Endodermal cell (in vitro differentiated cells): Measurements from ENCODE around the gene HACD1. TPM values are rescaled to one million over a fixed set of nuclear protein-coding genes. Genes with fewer than 3 reads are reported as not detected.
A peak's percentile ranks its signal among the peaks of the same experiment; 100 is the strongest.

Experiments
- DNase-seq: peaks from one replicate; pipeline ENCODE4 v3.0.0-alpha.2; 2017
- H3K27ac ChIP-seq: 2 replicates; pipeline ENCODE4 v1.5.1; 2013; ENCODE audit warnings: mild to moderate bottlenecking, low read depth, low read length, moderate library complexity
- H3K27me3 ChIP-seq: 2 replicates; pipeline ENCODE4 v1.6.1; 2013; ENCODE audit warnings: mild to moderate bottlenecking, low read length, moderate library complexity; ENCODE audit not compliant: insufficient read depth, control insufficient read depth, poor library complexity, severe bottlenecking
- H3K36me3 ChIP-seq: 2 replicates; pipeline ENCODE4 v1.7.0; 2013; ENCODE audit warnings: mild to moderate bottlenecking, low read length, moderate library complexity; ENCODE audit not compliant: control insufficient read depth, insufficient read depth
- H3K4me1 ChIP-seq: one replicate; pipeline ENCODE4 v1.7.0; 2013; ENCODE audit warnings: low read length; ENCODE audit not compliant: control insufficient read depth, insufficient read depth
- H3K4me3 ChIP-seq: 2 replicates; pipeline ENCODE4 v1.5.1; 2013; ENCODE audit warnings: mild to moderate bottlenecking, low read length, moderate library complexity
- H3K9ac ChIP-seq: 2 replicates; pipeline ENCODE4 v1.6.1; 2013; ENCODE audit warnings: mild to moderate bottlenecking, low read length, moderate library complexity; ENCODE audit not compliant: poor library complexity, severe bottlenecking; ENCODE audit errors: extremely low read depth
- H3K9me3 ChIP-seq: 2 replicates; pipeline ENCODE4 v1.6.1; 2013; ENCODE audit warnings: mild to moderate bottlenecking, low read length, moderate library complexity; ENCODE audit not compliant: control insufficient read depth
- H3K27ac Mint-ChIP-seq: 2 replicates; pipeline ENCODE4 v1.8.0; 2020; ENCODE audit warnings: mixed read lengths
- H3K27me3 Mint-ChIP-seq: 2 replicates; pipeline ENCODE4 v1.8.0; 2021; ENCODE audit warnings: mild to moderate bottlenecking, mixed read lengths; ENCODE audit not compliant: insufficient read depth
- H3K36me3 Mint-ChIP-seq: 2 replicates; pipeline ENCODE4 v1.8.0; 2020; ENCODE audit warnings: low read depth, mixed read lengths
- H3K4me1 Mint-ChIP-seq: 2 replicates; pipeline ENCODE4 v1.8.0; 2020; ENCODE audit warnings: mixed read lengths
- H3K4me3 Mint-ChIP-seq: 2 replicates; pipeline ENCODE4 v1.8.0; 2020; ENCODE audit warnings: mild to moderate bottlenecking, moderate library complexity, mixed read lengths
- H3K9me3 Mint-ChIP-seq: 2 replicates; pipeline ENCODE4 v1.8.0; 2020; ENCODE audit warnings: mild to moderate bottlenecking, mixed read lengths
- WGBS, 2 experiments: methylation state at CpG; one replicate each; pipeline versions ENCODE4 v1.1.5 to v1.1.7; 2013; ENCODE audit warnings: missing lambda C conversion rate in 2 of 2, mixed read lengths in 1 of 2; ENCODE audit not compliant: insufficient coverage in 1 of 2, insufficient read length in 1 of 2; 5-methylcytosine and 5-hydroxymethylcytosine counted together
- long read RNA-seq, 4 experiments: library from polyadenylated mRNA in 2 of 4; library from RNA in 1 of 4; library from capped mRNA in 1 of 4; stranded (forward) in 3 of 4; unstranded in 1 of 4; transcript quantifications; one replicate each; pipeline ENCODE4 v2.0.0, GENCODE V29; 2020 to 2021; ENCODE audit warnings: inconsistent platforms in 1 of 4
- polyA plus RNA-seq, 2 experiments: library from polyadenylated mRNA; stranded (reverse); fragments of 50-300 nt; gene quantifications; one replicate each; pipeline ENCODE4 v1.2.3, GENCODE V29; 2013
- total RNA-seq, 2 donors: library from RNA; stranded (reverse); fragmentation: NEBNext Ultra II Directional in 1 of 2; extraction: Animal tissue kit (Norgen Biotek cat#: 25700) in 1 of 2; gene quantifications; 2 replicates in 1 of 2; 3 replicates in 1 of 2; pipeline ENCODE4 v1.2.1, GENCODE V29; 2021
- TF ChIP-seq, protein P1 (sequence below): fragments of 200-600 bp; sonication (generic); conservative IDR thresholded peaks from 2 replicates; pipeline ENCODE4 v1.5.0; 2021; ENCODE audit warnings: antibody characterized with exemption, mild to moderate bottlenecking

The HACD1 gene, protein sequence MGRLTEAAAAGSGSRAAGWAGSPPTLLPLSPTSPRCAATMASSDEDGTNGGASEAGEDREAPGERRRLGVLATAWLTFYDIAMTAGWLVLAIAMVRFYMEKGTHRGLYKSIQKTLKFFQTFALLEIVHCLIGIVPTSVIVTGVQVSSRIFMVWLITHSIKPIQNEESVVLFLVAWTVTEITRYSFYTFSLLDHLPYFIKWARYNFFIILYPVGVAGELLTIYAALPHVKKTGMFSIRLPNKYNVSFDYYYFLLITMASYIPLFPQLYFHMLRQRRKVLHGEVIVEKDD
- 10 to 100 TPM; 25.6 to 34.1 TPM for total RNA-seq
- 19.4 TPM for polyA plus RNA-seq (2013, experiment 1 of 2)
- polyA plus RNA-seq (2013, experiment 2 of 2): 22.1 TPM
- long read RNA-seq, experiment 1, partial matches to known transcripts: 1 of 14 reads
- long read RNA-seq, experiment 1, other reads (novel, unspliced or antisense): 13 of 14 reads
- long read RNA-seq, experiment 2, partial matches to known transcripts: 1 of 7 reads
- long read RNA-seq, experiment 2, other reads (novel, unspliced or antisense): 6 of 7 reads
- long read RNA-seq, experiment 3, partial matches to known transcripts: 0 of 8 reads
- long read RNA-seq, experiment 3, other reads (novel, unspliced or antisense): 6 of 8 reads
- long read RNA-seq, experiment 4, partial matches to known transcripts: 0 of 1 reads
- long read RNA-seq, experiment 4, other reads (novel, unspliced or antisense): 0 of 1 reads

DNA sequence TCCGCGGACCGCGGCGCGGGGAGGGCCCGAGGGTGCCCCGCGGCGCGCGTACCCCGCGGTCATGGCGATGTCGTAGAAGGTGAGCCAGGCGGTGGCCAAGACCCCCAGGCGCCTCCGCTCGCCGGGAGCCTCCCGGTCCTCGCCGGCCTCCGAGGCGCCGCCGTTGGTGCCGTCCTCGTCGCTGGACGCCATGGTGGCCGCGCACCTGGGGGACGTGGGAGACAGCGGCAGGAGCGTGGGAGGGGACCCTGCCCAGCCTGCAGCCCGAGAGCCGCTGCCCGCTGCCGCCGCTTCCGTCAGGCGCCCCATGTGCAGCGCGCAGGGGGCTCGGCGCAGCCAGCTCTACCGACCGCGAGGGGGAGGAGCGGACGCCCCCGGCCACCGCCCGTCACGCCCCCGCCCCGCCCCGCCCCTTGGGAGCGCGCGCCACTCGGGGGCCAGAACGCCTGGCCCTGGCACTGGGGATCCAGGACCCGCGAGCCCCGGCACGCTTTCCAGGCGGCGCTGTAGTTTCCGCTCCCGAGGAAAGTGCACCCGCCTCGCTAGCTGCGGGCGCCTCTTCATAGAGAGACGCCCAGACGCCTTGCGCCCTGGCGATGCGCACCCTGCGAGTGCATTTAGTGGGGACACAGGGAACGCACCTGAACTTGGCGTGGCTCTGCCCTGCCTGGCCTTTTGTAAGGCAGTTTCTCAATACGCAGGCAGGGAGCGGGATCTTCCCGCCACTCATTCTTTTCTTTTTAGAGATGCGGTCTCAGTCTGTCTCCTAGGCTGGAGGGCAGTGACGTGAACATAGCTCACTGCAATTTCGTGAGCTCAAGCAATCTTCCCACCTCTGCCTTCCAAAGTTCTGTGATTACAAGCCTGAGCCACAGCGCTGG is at the start of gene HACD1:
HACD1 (minus strand) TSS at position 344 of the 881 bp plus-strand sequence; CDS start at position 309, 35 bp downstream.
- Histone ChIP-seq H3K27me3 (no peaks in the 10 kb centered on the region), H3K4me1 (no peaks in the 10 kb centered on the region), H3K27ac (no peak within 1 kb of the TSS), H3K4me3 (peak within 1 kb of the TSS; percentile 98), H3K9ac (peak within 1 kb of the TSS; percentile 86), H3K36me3 (peaks cover 21% of the 10 kb centered on the region), H3K9me3 (no peaks in the 10 kb centered on the region)
- Mint-ChIP-seq H3K27me3 (peaks cover 13% of the 10 kb centered on the region), H3K36me3 (peaks cover 12% of the 10 kb centered on the region), H3K4me1 (peaks cover 3% of the 10 kb centered on the region), H3K9me3 (no peaks in the 10 kb centered on the region), H3K27ac (peak within 1 kb of the TSS; percentile 82), H3K4me3 (peak within 1 kb of the TSS; percentile 73)
- TF ChIP-seq, protein P1, sequence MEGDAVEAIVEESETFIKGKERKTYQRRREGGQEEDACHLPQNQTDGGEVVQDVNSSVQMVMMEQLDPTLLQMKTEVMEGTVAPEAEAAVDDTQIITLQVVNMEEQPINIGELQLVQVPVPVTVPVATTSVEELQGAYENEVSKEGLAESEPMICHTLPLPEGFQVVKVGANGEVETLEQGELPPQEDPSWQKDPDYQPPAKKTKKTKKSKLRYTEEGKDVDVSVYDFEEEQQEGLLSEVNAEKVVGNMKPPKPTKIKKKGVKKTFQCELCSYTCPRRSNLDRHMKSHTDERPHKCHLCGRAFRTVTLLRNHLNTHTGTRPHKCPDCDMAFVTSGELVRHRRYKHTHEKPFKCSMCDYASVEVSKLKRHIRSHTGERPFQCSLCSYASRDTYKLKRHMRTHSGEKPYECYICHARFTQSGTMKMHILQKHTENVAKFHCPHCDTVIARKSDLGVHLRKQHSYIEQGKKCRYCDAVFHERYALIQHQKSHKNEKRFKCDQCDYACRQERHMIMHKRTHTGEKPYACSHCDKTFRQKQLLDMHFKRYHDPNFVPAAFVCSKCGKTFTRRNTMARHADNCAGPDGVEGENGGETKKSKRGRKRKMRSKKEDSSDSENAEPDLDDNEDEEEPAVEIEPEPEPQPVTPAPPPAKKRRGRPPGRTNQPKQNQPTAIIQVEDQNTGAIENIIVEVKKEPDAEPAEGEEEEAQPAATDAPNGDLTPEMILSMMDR: peak; percentile 58
- 1 to 5% methylated on average over 23 to 92 of the region's 92 CpGs for WGBS, 2 experiments
- peak; percentile 93 for DNase-seq

DNA sequence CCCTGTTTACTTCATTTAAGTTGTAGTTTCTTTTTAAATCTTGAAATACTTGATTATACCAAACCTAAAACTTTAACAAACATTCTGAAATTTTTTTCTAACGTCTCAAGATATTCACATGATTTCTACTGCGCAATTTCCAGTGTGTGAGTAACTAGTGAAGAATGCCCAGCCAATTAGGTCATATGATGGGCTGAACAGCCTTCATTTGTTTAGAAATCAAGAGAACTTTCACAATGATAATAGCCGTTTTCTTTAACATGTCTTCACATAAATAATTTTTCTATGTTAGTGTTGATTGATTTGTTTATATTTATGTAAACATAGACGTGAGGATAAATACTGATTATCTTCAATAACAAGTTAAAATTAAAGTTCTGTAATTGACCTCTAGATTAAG is 48.6 kb upstream of the HACD1 start:
- no peaks in the 10 kb centered on the region for H3K4me1 ChIP-seq
- no peaks in the 10 kb centered on the region for H3K27me3 ChIP-seq
- H3K27ac ChIP-seq: no peak overlapping the region
- no peak for DNase-seq
- TF ChIP-seq, protein P1: no peak
- Mint-ChIP-seq H3K4me3 (no peak overlapping the region), H3K36me3 (peaks cover 12% of the 10 kb centered on the region), H3K4me1 (peaks cover 1% of the 10 kb centered on the region), H3K27me3 (no peaks in the 10 kb centered on the region), H3K9me3 (no peaks in the 10 kb centered on the region), H3K27ac (no peak overlapping the region)
- H3K9me3 ChIP-seq: no peaks in the 10 kb centered on the region
- 96 to 100% methylated on average over 1 to 3 of the region's 4 CpGs for WGBS, 2 experiments
- H3K4me3 ChIP-seq: no peak overlapping the region
- H3K36me3 ChIP-seq: peaks cover 23% of the 10 kb centered on the region
- H3K9ac ChIP-seq: no peak overlapping the region

DNA sequence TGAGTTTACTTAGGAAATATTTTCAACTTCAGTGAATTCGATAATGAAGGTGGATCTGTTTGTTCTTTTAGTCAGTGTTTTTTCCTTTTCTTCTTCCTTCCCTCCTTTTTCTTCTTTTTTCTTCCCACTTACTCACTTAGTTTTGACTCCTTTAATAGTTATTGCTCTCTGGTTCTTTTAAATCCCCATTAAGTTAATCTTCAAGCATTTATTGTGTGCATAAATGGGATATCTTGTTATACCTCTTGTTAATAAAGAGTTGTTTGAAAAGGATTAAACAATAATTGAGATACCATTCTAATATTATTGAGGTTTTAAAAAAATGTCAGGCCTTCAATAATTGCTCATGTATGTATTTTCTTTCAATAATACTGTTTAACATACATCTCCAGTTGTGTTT is 46.3 kb upstream of the HACD1 start:
- no peaks in the 10 kb centered on the region for H3K4me1 ChIP-seq
- peaks cover 24% of the 10 kb centered on the region for H3K36me3 ChIP-seq
- no peak overlapping the region for H3K9ac ChIP-seq
- Mint-ChIP-seq H3K9me3 (no peaks in the 10 kb centered on the region), H3K27ac (no peak overlapping the region), H3K36me3 (peaks cover 17% of the 10 kb centered on the region), H3K4me1 (peaks cover 1% of the 10 kb centered on the region), H3K27me3 (no peaks in the 10 kb centered on the region), H3K4me3 (no peak overlapping the region)
- TF ChIP-seq, protein P1: no peak
- no peak overlapping the region for H3K27ac ChIP-seq
- H3K9me3 ChIP-seq: no peaks in the 10 kb centered on the region
- no peak overlapping the region for H3K4me3 ChIP-seq
- H3K27me3 ChIP-seq: no peaks in the 10 kb centered on the region
- no peak for DNase-seq
- 100% methylated on average over 1 of the region's 1 CpG; no CpG with 5 or more reads in 1 of the 2 experiments for WGBS, 2 experiments
